PC-9 (cell line): ENCODE data around the gene SMIM38. TPM values are rescaled to one million over a fixed set of nuclear protein-coding genes. Genes with fewer than 3 reads are reported as not detected.

Source experiments
- BruUV-seq: library from RNA; stranded (reverse); fragments of 400-500 nt; replicated peaks from 2 replicates; lab custom pipeline; 2021; lab: Mats Ljungman, UMichigan
- CTCF ChIA-PET: fragments of 300-600 bp; sonication (Branson Sonifier 250); formaldehyde crosslinking; loops from one replicate; lab custom pipeline; 2022; ENCODE audit warnings: antibody characterized with exemption; lab: Charles Lee
- POLR2A ChIA-PET: fragments of 300-600 bp; sonication (Branson Sonifier 250); formaldehyde crosslinking; loops from one replicate; lab custom pipeline; 2022; ENCODE audit warnings: antibody characterized with exemption; ENCODE audit not compliant: unreplicated experiment; lab: Charles Lee
- DNase-seq, 2 experiments: peaks; one replicate each; pipeline versions ENCODE4 v3.0.0 to v3.0.0-alpha.2; 2015 to 2022; ENCODE audit warnings: mixed read lengths in 1 of 2
- H2AFZ ChIP-seq: fragments of 200-600 bp; sonication (generic); 2 replicates; pipeline ENCODE4 v1.8.1; 2017; ENCODE audit warnings: antibody characterized with exemption
- H3F3A ChIP-seq: fragments of 200-600 bp; sonication (generic); 2 replicates; pipeline ENCODE4 v1.8.1; 2017; ENCODE audit warnings: antibody characterized with exemption, mild to moderate bottlenecking, low read depth; ENCODE audit not compliant: insufficient read depth
- H3K27ac ChIP-seq: fragments of 200-600 bp; sonication (generic); 2 replicates; pipeline ENCODE4 v1.6.1; 2016; ENCODE audit warnings: mixed run types
- H3K27me3 ChIP-seq: fragments of 200-600 bp; sonication (generic); 2 replicates; pipeline ENCODE4 v1.6.1; 2016; ENCODE audit warnings: low read depth, mixed run types; ENCODE audit not compliant: insufficient read depth
- H3K36me3 ChIP-seq: fragments of 200-600 bp; sonication (generic); 2 replicates; pipeline ENCODE4 v1.6.1; 2016; ENCODE audit warnings: low read depth, mixed run types
- H3K4me1 ChIP-seq: fragments of 200-600 bp; sonication (generic); replicated peaks from 2 replicates; pipeline ENCODE4 v1.6.1; 2016; ENCODE audit warnings: mixed run types; ENCODE audit not compliant: insufficient read depth
- H3K4me2 ChIP-seq: fragments of 200-600 bp; sonication (generic); 2 replicates; pipeline ENCODE4 v1.6.1; 2017; ENCODE audit warnings: mixed run types
- H3K4me3 ChIP-seq: fragments of 200-600 bp; sonication (generic); 2 replicates; pipeline ENCODE4 v1.6.1; 2016; ENCODE audit warnings: mixed run types
- H3K79me2 ChIP-seq: fragments of 200-600 bp; sonication (generic); 2 replicates; pipeline ENCODE4 v1.6.1; 2017; ENCODE audit warnings: low read depth, mixed run types
- H3K9me2 ChIP-seq: fragments of 200-600 bp; sonication (generic); 2 replicates; pipeline ENCODE4 v1.8.1; 2017; ENCODE audit warnings: mild to moderate bottlenecking; ENCODE audit not compliant: insufficient read depth
- H3K9me3 ChIP-seq: fragments of 200-600 bp; sonication (generic); 2 replicates; pipeline ENCODE4 v1.8.1; 2016; ENCODE audit warnings: low read depth; ENCODE audit not compliant: insufficient read depth
- H4K20me1 ChIP-seq: fragments of 200-600 bp; sonication (generic); 2 replicates; pipeline ENCODE4 v1.8.1; 2017; ENCODE audit not compliant: insufficient read depth
- CTCF ChIP-seq: fragments of 200-600 bp; sonication (generic); conservative IDR thresholded peaks from 2 replicates; pipeline ENCODE4 v1.6.1; 2017; ENCODE audit warnings: mixed run types, antibody characterized with exemption, mild to moderate bottlenecking, moderate library complexity
- EZH2 ChIP-seq: fragments of 200-600 bp; sonication (generic); IDR thresholded peaks from 2 replicates; pipeline ENCODE4 v1.8.0; 2017; ENCODE audit warnings: antibody characterized with exemption, low read depth
- intact Hi-C: fragments of 100-400 bp; cut with micrococcal nuclease; formaldehyde crosslinking; loops from one replicate; pipeline ENCODE4 v1.10.0; 2022; ENCODE audit not compliant: unreplicated experiment
- total RNA-seq: library from RNA; stranded (reverse); gene quantifications from 2 replicates; pipeline ENCODE4 v1.2.3, GENCODE V29; 2021

SMIM38 gene
- total RNA-seq, 1 experiment from 2014 or later = 0.26 TPM

GRCh38 chr11:69113646-69114340 is 41.9 kb upstream of the SMIM38 start:
- H3K36me3 ChIP-seq = no peaks in the 10 kb centered on the region
- peaks cover 27% of the 10 kb centered on the region; the same call in 1 of the 2 replicates for H3F3A ChIP-seq
- TF ChIP-seq EZH2 (no peak), CTCF (no peak)
- BruUV-seq = no TSS peak
- H4K20me1 ChIP-seq = no peaks in the 10 kb centered on the region
- ChIA-PET CTCF (no interaction called here), POLR2A (interaction anchor here (0.6 kb wide), 1 partner anchor 330 kb away, joined by 4 read pairs; no protein-coding TSS in a partner anchor)
- H3K9me3 ChIP-seq = no peaks in the 10 kb centered on the region; the same call in 1 of the 2 replicates
- H3K9me2 ChIP-seq = no peaks in the 10 kb centered on the region
- no peak overlapping the region for H3K4me3 ChIP-seq
- H2AFZ ChIP-seq = no peak overlapping the region
- H3K4me1 ChIP-seq = peaks cover 31% of the 10 kb centered on the region
- DNase-seq = no peak
- intact Hi-C loops = no loop called here
- no peaks in the 10 kb centered on the region for H3K27me3 ChIP-seq
- no peak overlapping the region for H3K27ac ChIP-seq
- no peaks in the 10 kb centered on the region for H3K79me2 ChIP-seq
- no peak overlapping the region for H3K4me2 ChIP-seq

DNA sequence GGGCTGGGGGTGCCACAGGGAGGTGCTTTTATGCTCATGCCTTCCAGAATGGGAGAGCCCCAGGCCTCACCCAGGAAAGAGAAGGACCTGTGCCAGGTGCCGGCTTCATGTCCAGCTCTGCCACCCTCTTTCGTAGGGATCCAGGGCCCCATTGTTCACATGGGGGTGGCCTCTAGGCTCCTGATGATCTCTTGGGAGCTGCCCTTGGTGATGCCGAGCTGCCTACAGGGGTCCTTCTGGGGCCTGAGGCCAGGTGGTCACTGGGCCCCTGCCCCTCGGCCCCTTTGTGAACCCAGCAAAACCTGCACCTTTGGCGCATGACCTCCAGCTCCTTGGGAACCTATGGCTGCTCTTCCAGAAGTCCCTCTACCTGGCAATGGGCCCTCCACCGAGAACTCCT is 41.4 kb upstream of the SMIM38 start:
- Histone ChIP-seq H3K4me1 (peaks cover 31% of the 10 kb centered on the region), H4K20me1 (no peaks in the 10 kb centered on the region), H3K27me3 (no peaks in the 10 kb centered on the region), H2AFZ (no peak overlapping the region), H3K9me2 (no peaks in the 10 kb centered on the region), H3K27ac (peak overlapping the region; percentile 59), H3K9me3 (peaks cover 5% of the 10 kb centered on the region; the same call in 1 of the 2 replicates), H3K36me3 (no peaks in the 10 kb centered on the region), H3F3A (peaks cover 32% of the 10 kb centered on the region; the same call in 1 of the 2 replicates), H3K4me2 (peak overlapping the region; percentile 64; the same call in 1 of the 2 replicates), H3K4me3 (no peak overlapping the region), H3K79me2 (no peaks in the 10 kb centered on the region)
- no peak for DNase-seq
- BruUV-seq = no TSS peak
- ChIA-PET POLR2A (interaction anchor here (0.6 to 1.6 kb wide), 2 partner anchors 179 to 184 kb away, joined by 3 to 8 read pairs; partner anchors contain the start of gene MYEOV), CTCF (interaction anchor here (0.9 kb wide), 1 partner anchor 17 kb away, joined by 3 read pairs; no protein-coding TSS in a partner anchor)
- no peak for TF ChIP-seq CTCF
- no peak for TF ChIP-seq EZH2
- intact Hi-C loops = no loop called here

GRCh38 chr11:69114811-69115523 is 40.8 kb upstream of the SMIM38 start:
- Histone ChIP-seq H2AFZ (no peak overlapping the region), H3K9me3 (peaks cover 5% of the 10 kb centered on the region; the same call in 1 of the 2 replicates), H3K36me3 (no peaks in the 10 kb centered on the region), H3K4me1 (peaks cover 31% of the 10 kb centered on the region), H4K20me1 (no peaks in the 10 kb centered on the region), H3F3A (peaks cover 33% of the 10 kb centered on the region; the same call in 1 of the 2 replicates), H3K79me2 (no peaks in the 10 kb centered on the region), H3K4me3 (no peak overlapping the region), H3K27ac (peak overlapping the region; percentile 59), H3K9me2 (no peaks in the 10 kb centered on the region), H3K4me2 (peak overlapping the region; percentile 64), H3K27me3 (no peaks in the 10 kb centered on the region)
- DNase-seq = no peak
- POLR2A ChIA-PET = interaction anchor here (0.6 to 1.6 kb wide), 6 partner anchors 22 to 524 kb away, joined by 3 to 8 read pairs (median 3); partner anchors contain the start of gene MYEOV
- CTCF ChIA-PET = interaction anchor here (0.6 to 1.4 kb wide), 5 partner anchors 9 to 1070 kb away, joined by 3 to 9 read pairs (median 5); no protein-coding TSS in a partner anchor
- no peak for TF ChIP-seq CTCF
- TF ChIP-seq EZH2 = no peak
- intact Hi-C loops = no loop called here
- no TSS peak for BruUV-seq
